Measurements from ENCODE around the gene PWWP2B.

Gene PWWP2B

GRCh38 chr10:132419538-132420468 is 22.8 kb downstream of the PWWP2B start:
- no peak for DNase-seq (ENCODE audit: low read depth)

- DNase-seq (ENCODE audit: low read depth): no peak
Measured at GRCh38 chr10:132420469-132420980, 23.5 kb downstream of the PWWP2B start.

- DNase-seq (ENCODE audit: low read depth): no peak
Measured at GRCh38 chr10:132420981-132421846, 24.2 kb downstream of the PWWP2B start.

- DNase-seq (ENCODE audit: low read depth): no peak
Measured at GRCh38 chr10:132421847-132422751, 25.1 kb downstream of the PWWP2B start.

- DNase-seq (ENCODE audit: low read depth): no peak
Measured at GRCh38 chr10:132422903-132423825, 26.2 kb downstream of the PWWP2B start.

GRCh38 chr10:132423966-132424861 is 27.2 kb downstream of the PWWP2B start:
- no peak for DNase-seq (ENCODE audit: low read depth)

- DNase-seq (ENCODE audit: low read depth): no peak
Measured at GRCh38 chr10:132425029-132425756, 28.2 kb downstream of the PWWP2B start.

- no peak for DNase-seq (ENCODE audit: low read depth)
Measured at GRCh38 chr10:132425757-132426155, 28.8 kb downstream of the PWWP2B start.

- DNase-seq (ENCODE audit: low read depth): no peak
Measured at GRCh38 chr10:132427006-132427771, 30.2 kb downstream of the PWWP2B start.

- no peak for DNase-seq (ENCODE audit: low read depth)
Measured at GRCh38 chr10:132427939-132428367, 31.0 kb downstream of the PWWP2B start.

GRCh38 chr10:132428486-132428995 is 31.5 kb downstream of the PWWP2B start:
- no peak for DNase-seq (ENCODE audit: low read depth)

GRCh38 chr10:132429281-132430230 is 32.6 kb downstream of the PWWP2B start:
- no peak for DNase-seq (ENCODE audit: low read depth)

- DNase-seq (ENCODE audit: low read depth): no peak
Measured at GRCh38 chr10:132430231-132430743, 33.3 kb downstream of the PWWP2B start.

GRCh38 chr10:132430861-132431271 is 33.9 kb downstream of the PWWP2B start:
- no peak for DNase-seq (ENCODE audit: low read depth)

- no peak for DNase-seq (ENCODE audit: low read depth)
Measured at GRCh38 chr10:132431537-132432175, 34.7 kb downstream of the PWWP2B start.

GRCh38 chr10:132432176-132432540 is 35.2 kb downstream of the PWWP2B start:
- no peak for DNase-seq (ENCODE audit: low read depth)
